Kidney capillary endothelial cell (primary cell): ENCODE measurements around the gene SLC17A9.

Experiments
- DNase-seq: peaks from one replicate; pipeline ENCODE4 v3.0.0-alpha.2; 2018; ENCODE audit warnings: low spot score

SLC17A9 gene

GRCh38 chr20:62952373-62952967 is at the start of gene SLC17A9:
Gene SLC17A9, plus strand, starts transcription at chr20:62952709. Its CDS starts 122 bp downstream, at chr20:62952831.
- peak; percentile 53 for DNase-seq

- DNase-seq, result no peak
These were observed 49.4 kb upstream of the SLC17A9 start for GRCh38 chr20:62902926-62903615.

GRCh38 chr20:62905536-62906117 is 46.9 kb upstream of the SLC17A9 start:
- no peak for DNase-seq

- DNase-seq, result no peak
These were observed 46.3 kb upstream of the SLC17A9 start for GRCh38 chr20:62906209-62906608.

GRCh38 chr20:62906647-62907375 is 45.7 kb upstream of the SLC17A9 start:
- DNase-seq, result no peak

- DNase-seq, result no peak
These were observed 44.9 kb upstream of the SLC17A9 start for GRCh38 chr20:62907384-62908317.

GRCh38 chr20:62908971-62909791 is 43.3 kb upstream of the SLC17A9 start:
- DNase-seq, result no peak

- no peak for DNase-seq
These were observed 42.2 kb upstream of the SLC17A9 start for GRCh38 chr20:62910217-62910766.

- no peak for DNase-seq
These were observed 41.6 kb upstream of the SLC17A9 start for GRCh38 chr20:62910777-62911497.

GRCh38 chr20:62911701-62912280 is 40.7 kb upstream of the SLC17A9 start:
- no peak for DNase-seq

- no peak for DNase-seq
These were observed 39.4 kb upstream of the SLC17A9 start for GRCh38 chr20:62913043-62913630.

GRCh38 chr20:62914436-62914835 is 38.1 kb upstream of the SLC17A9 start:
- DNase-seq, result no peak

GRCh38 chr20:62914970-62915457 is 37.5 kb upstream of the SLC17A9 start:
- DNase-seq, result no peak

- no peak for DNase-seq
These were observed 35.6 kb upstream of the SLC17A9 start for GRCh38 chr20:62916703-62917476.

- no peak for DNase-seq
These were observed 34.8 kb upstream of the SLC17A9 start for GRCh38 chr20:62917720-62918119.

GRCh38 chr20:62918147-62918546 is 34.4 kb upstream of the SLC17A9 start:
- DNase-seq, result no peak

GRCh38 chr20:62918831-62919230 is 33.7 kb upstream of the SLC17A9 start:
- DNase-seq, result no peak

GRCh38 chr20:62920039-62920645 is 32.4 kb upstream of the SLC17A9 start:
- no peak for DNase-seq
